HCT116 (cell line): Measurements from ENCODE around the gene EPHB2. TPM values are rescaled to one million over a fixed set of nuclear protein-coding genes. Genes with fewer than 3 reads are reported as not detected.

Experiments
- ATAC-seq: fragments of 200-7000 bp; cut with Tn5 transposase; 2 replicates; pipeline ENCODE4 v1.9.1; 2020; ENCODE audit warnings: mild to moderate bottlenecking, moderate library complexity
- BruUV-seq: library from RNA; stranded (reverse); fragments of 400-500 nt; replicated peaks from 2 replicates; lab custom pipeline; 2021; lab: Mats Ljungman, UMichigan
- CTCF ChIA-PET: fragments of 300-600 bp; sonication (Branson Sonifier 250); formaldehyde crosslinking; loops from one replicate; lab custom pipeline; 2021; ENCODE audit warnings: antibody characterized with exemption; lab: Charles Lee
- POLR2A ChIA-PET: fragments of 300-600, 350-600 bp; sonication (Branson Sonifier 250); formaldehyde crosslinking; loops from one replicate; lab custom pipeline; 2021; ENCODE audit warnings: antibody characterized with exemption; lab: Charles Lee
- RAD21 ChIA-PET, 2 experiments: fragments of 300-600 bp; sonication (Branson Sonifier 250); formaldehyde crosslinking; loops; one replicate each; lab custom pipeline; 2023; ENCODE audit warnings: low total read pairs in 2 of 2; ENCODE audit not compliant: uncharacterized antibody in 2 of 2, unreplicated experiment in 2 of 2, low non-redundant PET in 1 of 2; lab: Charles Lee
- DNase-seq: peaks from one replicate; pipeline ENCODE4 v3.0.0-alpha.2; 2010; ENCODE audit warnings: low read depth, low spot score
- H2AFZ ChIP-seq: fragments of 200-600 bp; shearing (Covaris generic), sonication (generic); 2 replicates; pipeline ENCODE4 v1.6.1; 2017; ENCODE audit warnings: low read depth, mixed run types, mixed read lengths, antibody characterized with exemption, low read length; ENCODE audit not compliant: poor library complexity, severe bottlenecking
- H3K27ac ChIP-seq: 2 replicates; pipeline ENCODE4 v1.5.1; 2012; ENCODE audit warnings: low read depth, low read length
- H3K27me3 ChIP-seq: fragments of 200-600 bp; sonication (generic); 2 replicates; pipeline ENCODE4 v1.6.1; 2016; ENCODE audit warnings: mixed run types, low read length, mixed read lengths; ENCODE audit not compliant: insufficient read depth
- H3K36me3 ChIP-seq, 2 experiments: fragments of 200-500 bp in 1 of 2; fragments of 200-600 bp in 1 of 2; sonication (Bioruptor generic) in 1 of 2; sonication (generic) in 1 of 2; 2 replicates each; pipeline versions ENCODE4 v1.5.1 to v1.6.1; 2014 to 2016; ENCODE audit warnings: low read length in 2 of 2, inconsistent platforms in 1 of 2, mixed read lengths in 1 of 2, mixed run types in 1 of 2; ENCODE audit not compliant: insufficient read depth in 2 of 2, control insufficient read depth in 1 of 2
- H3K4me1 ChIP-seq, 2 experiments: fragments of 200-600 bp in 1 of 2; sonication (generic) in 1 of 2; 2 replicates each; pipeline versions ENCODE4 v1.5.1 to v1.6.1; 2012 to 2017; ENCODE audit warnings: low read length in 2 of 2, inconsistent platforms in 1 of 2, mild to moderate bottlenecking in 1 of 2, mixed read lengths in 1 of 2, mixed run types in 1 of 2, moderate library complexity in 1 of 2; ENCODE audit not compliant: insufficient read depth in 2 of 2, control insufficient read depth in 1 of 2
- H3K4me2 ChIP-seq: fragments of 200-600 bp; sonication (generic); 2 replicates; pipeline ENCODE4 v1.6.1; 2017; ENCODE audit warnings: mixed run types, low read length, mixed read lengths
- H3K4me3 ChIP-seq, 2 experiments: fragments of 200-600 bp in 1 of 2; sonication (generic) in 1 of 2; replicated peaks in 1 of 2; 2 replicates each; pipeline ENCODE4 v1.5.1; 2011 to 2016; ENCODE audit warnings: low read length in 2 of 2, control low read depth in 1 of 2, low read depth in 1 of 2, mild to moderate bottlenecking in 1 of 2, mixed read lengths in 1 of 2, mixed run types in 1 of 2
- H3K79me2 ChIP-seq: fragments of 200-600 bp; sonication (generic); 2 replicates; pipeline ENCODE4 v1.6.1; 2017; ENCODE audit warnings: mild to moderate bottlenecking, mixed run types, low read length, moderate library complexity, mixed read lengths; ENCODE audit not compliant: insufficient read depth
- H3K9ac ChIP-seq: fragments of 200-600 bp; sonication (generic); 2 replicates; pipeline ENCODE4 v1.6.1; 2016; ENCODE audit warnings: low read length, mixed read lengths
- H3K9me2 ChIP-seq: fragments of 200-600 bp; sonication (generic), shearing (Covaris generic); 2 replicates; pipeline ENCODE4 v1.6.1; 2017; ENCODE audit warnings: mixed run types, mild to moderate bottlenecking, moderate library complexity; ENCODE audit not compliant: insufficient read depth
- H3K9me3 ChIP-seq, 2 experiments: fragments of 200-500 bp in 1 of 2; fragments of 200-600 bp in 1 of 2; sonication (Bioruptor generic) in 1 of 2; sonication (generic) in 1 of 2; 2 replicates each; pipeline ENCODE4 v1.6.1; 2014 to 2017; ENCODE audit warnings: low read length in 2 of 2, mixed read lengths in 2 of 2, inconsistent platforms in 1 of 2, low read depth in 1 of 2, mild to moderate bottlenecking in 1 of 2, mixed run types in 1 of 2, moderate library complexity in 1 of 2; ENCODE audit not compliant: control insufficient read depth in 1 of 2, insufficient read depth in 1 of 2
- H4K20me1 ChIP-seq: fragments of 200-600 bp; sonication (generic), shearing (Covaris generic); 2 replicates; pipeline ENCODE4 v1.6.1; 2017; ENCODE audit warnings: mixed run types, mild to moderate bottlenecking, moderate library complexity; ENCODE audit not compliant: insufficient read depth
- CEBPB ChIP-seq: IDR thresholded peaks from 2 replicates; pipeline ENCODE4 v1.6.1; 2012; ENCODE audit warnings: low read depth
- EGR1 ChIP-seq: IDR thresholded peaks from 2 replicates; pipeline ENCODE4 v1.6.1; 2012; ENCODE audit warnings: low read depth
- ELF1 ChIP-seq: IDR thresholded peaks from 2 replicates; pipeline ENCODE4 v1.6.1; 2012; ENCODE audit warnings: low read depth, borderline replicate concordance
- EZH2 ChIP-seq: fragments of 200-600 bp; sonication (generic); IDR thresholded peaks from 2 replicates; pipeline ENCODE4 v1.6.1; 2017; ENCODE audit warnings: antibody characterized with exemption, mixed run types
- EZH2phosphoT487 ChIP-seq: fragments of 200-600 bp; IDR thresholded peaks from 2 replicates; pipeline ENCODE4 v1.6.1; 2018; ENCODE audit warnings: antibody characterized with exemption, borderline replicate concordance
- FOSL1 ChIP-seq: IDR thresholded peaks from 2 replicates; pipeline ENCODE4 v1.6.1; 2012; ENCODE audit warnings: low read depth
- JUND ChIP-seq: IDR thresholded peaks from 2 replicates; pipeline ENCODE4 v1.6.1; 2012
- REST ChIP-seq: IDR thresholded peaks from 2 replicates; pipeline ENCODE4 v1.6.1; 2012; ENCODE audit warnings: low read depth
- SIN3A ChIP-seq: IDR thresholded peaks from 2 replicates; pipeline ENCODE4 v1.6.1; 2012; ENCODE audit warnings: low read depth
- SP1 ChIP-seq: IDR thresholded peaks from 2 replicates; pipeline ENCODE4 v1.6.1; 2012; ENCODE audit warnings: low read depth
- SRF ChIP-seq: IDR thresholded peaks from 2 replicates; pipeline ENCODE4 v1.6.1; 2012; ENCODE audit warnings: low read depth
- TCF7L2 ChIP-seq: IDR thresholded peaks from 2 replicates; pipeline ENCODE4 v1.7.0; 2011; ENCODE audit warnings: borderline replicate concordance, inconsistent platforms; ENCODE audit not compliant: insufficient read depth, insufficient read length; ENCODE audit errors: extremely low read depth
- YY1 ChIP-seq: IDR thresholded peaks from 2 replicates; pipeline ENCODE4 v1.6.1; 2011; ENCODE audit warnings: low read length, low read depth, moderate library complexity, mild to moderate bottlenecking; ENCODE audit not compliant: insufficient replicate concordance; ENCODE audit errors: extremely low read depth
- ZBTB33 ChIP-seq: IDR thresholded peaks from 2 replicates; pipeline ENCODE4 v1.6.1; 2011; ENCODE audit warnings: mild to moderate bottlenecking, low read length, moderate library complexity; ENCODE audit not compliant: insufficient replicate concordance; ENCODE audit errors: extremely low read depth
- ZFX ChIP-seq: fragments of 450-650 bp; IDR thresholded peaks from 2 replicates; pipeline ENCODE4 v1.6.1; 2017
- ZNF274 ChIP-seq: fragments of 200-500 bp; sonication (Bioruptor generic); IDR thresholded peaks from 2 replicates; pipeline ENCODE4 v1.6.1; 2014; ENCODE audit warnings: mild to moderate bottlenecking, low read depth, low read length, inconsistent platforms
- intact Hi-C: fragments of 100-400 bp; cut with micrococcal nuclease; formaldehyde crosslinking; loops from 2 replicates; pipeline ENCODE4 v1.10.0; 2022
- total RNA-seq: library from RNA; stranded (reverse); gene quantifications from one replicate; pipeline ENCODE4 v1.2.1, GENCODE V29; 2021; ENCODE audit not compliant: unreplicated experiment
- TF ChIP-seq, protein P1 (sequence below): IDR thresholded peaks from 2 replicates; pipeline ENCODE4 v1.6.1; 2012
- TF ChIP-seq, protein P2 (sequence below), 3 experiments: fragments of 200-600 bp in 1 of 3; sonication (generic) in 1 of 3; IDR thresholded peaks in 2 of 3; conservative IDR thresholded peaks in 1 of 3; 2 replicates each; pipeline ENCODE4 v1.5.1; 2012 to 2017; ENCODE audit warnings: low read depth in 2 of 3, low read length in 2 of 3, antibody characterized with exemption in 1 of 3, borderline replicate concordance in 1 of 3, control low read depth in 1 of 3, mild to moderate bottlenecking in 1 of 3, mixed read lengths in 1 of 3, mixed run types in 1 of 3, moderate library complexity in 1 of 3; ENCODE audit not compliant: insufficient read depth in 1 of 3
- TF ChIP-seq, protein P3 (sequence below): IDR thresholded peaks from 2 replicates; pipeline ENCODE4 v1.6.1; 2012

EPHB2 gene
- total RNA-seq, 1 experiment from 2014 or later, result 19.5 TPM

DNA sequence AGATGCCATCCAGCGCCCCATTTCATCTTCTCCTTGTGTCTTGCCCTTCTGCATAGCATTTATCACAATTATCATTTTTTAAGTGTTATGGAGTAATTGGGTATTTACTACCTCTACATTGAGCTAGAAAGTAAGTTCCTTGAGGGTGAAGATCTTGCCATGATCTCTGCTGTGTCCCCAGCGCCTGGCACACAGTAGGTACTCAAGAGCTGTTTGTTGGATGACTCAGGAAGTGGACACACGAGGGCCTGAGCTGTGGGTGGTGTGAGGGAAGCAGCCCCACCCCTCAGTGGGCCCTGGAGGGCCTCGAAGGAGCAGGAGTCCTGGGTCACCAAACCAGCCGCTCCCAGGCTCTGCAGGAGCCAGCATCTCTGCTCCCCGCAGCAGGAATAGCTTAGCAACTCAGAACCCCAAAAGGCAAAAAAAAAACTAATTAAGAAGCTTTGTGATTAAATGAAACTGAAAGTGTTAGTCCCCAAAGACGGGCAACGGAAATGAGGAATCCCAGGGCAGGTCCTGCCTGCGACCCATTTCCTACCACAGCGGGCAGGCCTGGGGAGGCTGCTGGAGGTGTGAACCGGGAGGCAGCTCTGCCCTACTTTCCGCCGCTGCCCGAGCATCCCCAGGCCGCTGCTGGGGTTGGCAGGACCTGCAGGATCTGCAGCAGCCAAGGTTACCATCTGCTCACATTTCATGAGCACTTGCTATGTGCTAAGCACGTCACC is 174.3 kb downstream of the EPHB2 start:
- RAD21 ChIA-PET, result no interaction called here
- BruUV-seq, result no TSS peak
- Histone ChIP-seq H3K9ac (no peak overlapping the region), H3K27ac (no peak overlapping the region), H3K4me3 (no peak overlapping the region), H3K36me3 (no peaks in the 10 kb centered on the region), H3K4me1 (0 out of 4 replicates have a peak, but pooled peaks cover 0 to 4% of the 10 kb centered on the region in 2 experiments), H3K9me3 (no peaks in the 10 kb centered on the region), H2AFZ (no peak overlapping the region), H3K4me2 (no peak overlapping the region), H4K20me1 (no peaks in the 10 kb centered on the region), H3K27me3 (no peaks in the 10 kb centered on the region), H3K9me2 (no peaks in the 10 kb centered on the region), H3K79me2 (no peaks in the 10 kb centered on the region)
- CTCF ChIA-PET, result no interaction called here
- no peak for DNase-seq
- no peak for ATAC-seq
- POLR2A ChIA-PET, result no interaction called here
- TF ChIP-seq SIN3A (no peak), EZH2phosphoT487 (no peak), FOSL1 (no peak), ZFX (no peak), ELF1 (no peak), ZBTB33 (no peak), TCF7L2 (no peak), YY1 (no peak), SRF (no peak), EGR1 (no peak), SP1 (no peak), EZH2 (no peak), REST (no peak), JUND (no peak), CEBPB (no peak), ZNF274 (no peak)
- TF ChIP-seq, protein P1, sequence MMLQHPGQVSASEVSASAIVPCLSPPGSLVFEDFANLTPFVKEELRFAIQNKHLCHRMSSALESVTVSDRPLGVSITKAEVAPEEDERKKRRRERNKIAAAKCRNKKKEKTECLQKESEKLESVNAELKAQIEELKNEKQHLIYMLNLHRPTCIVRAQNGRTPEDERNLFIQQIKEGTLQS, result no peak
- TF ChIP-seq, protein P2, sequence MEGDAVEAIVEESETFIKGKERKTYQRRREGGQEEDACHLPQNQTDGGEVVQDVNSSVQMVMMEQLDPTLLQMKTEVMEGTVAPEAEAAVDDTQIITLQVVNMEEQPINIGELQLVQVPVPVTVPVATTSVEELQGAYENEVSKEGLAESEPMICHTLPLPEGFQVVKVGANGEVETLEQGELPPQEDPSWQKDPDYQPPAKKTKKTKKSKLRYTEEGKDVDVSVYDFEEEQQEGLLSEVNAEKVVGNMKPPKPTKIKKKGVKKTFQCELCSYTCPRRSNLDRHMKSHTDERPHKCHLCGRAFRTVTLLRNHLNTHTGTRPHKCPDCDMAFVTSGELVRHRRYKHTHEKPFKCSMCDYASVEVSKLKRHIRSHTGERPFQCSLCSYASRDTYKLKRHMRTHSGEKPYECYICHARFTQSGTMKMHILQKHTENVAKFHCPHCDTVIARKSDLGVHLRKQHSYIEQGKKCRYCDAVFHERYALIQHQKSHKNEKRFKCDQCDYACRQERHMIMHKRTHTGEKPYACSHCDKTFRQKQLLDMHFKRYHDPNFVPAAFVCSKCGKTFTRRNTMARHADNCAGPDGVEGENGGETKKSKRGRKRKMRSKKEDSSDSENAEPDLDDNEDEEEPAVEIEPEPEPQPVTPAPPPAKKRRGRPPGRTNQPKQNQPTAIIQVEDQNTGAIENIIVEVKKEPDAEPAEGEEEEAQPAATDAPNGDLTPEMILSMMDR (IDR thresholded peaks at IDR 0.05 in 2 of 3, conservative IDR thresholded peaks at IDR 0.05 in 1 of 3; ENCODE audit: borderline replicate concordance in 1 of 3, insufficient read depth in 1 of 3, low read depth in 2 of 3, low read length in 2 of 3), result no peak
- TF ChIP-seq, protein P3, sequence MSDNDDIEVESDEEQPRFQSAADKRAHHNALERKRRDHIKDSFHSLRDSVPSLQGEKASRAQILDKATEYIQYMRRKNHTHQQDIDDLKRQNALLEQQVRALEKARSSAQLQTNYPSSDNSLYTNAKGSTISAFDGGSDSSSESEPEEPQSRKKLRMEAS, result no peak
- intact Hi-C loops, result no loop called here
